Thymus (tissue), 11 donors: ENCODE data around the gene DPP10. TPM values are rescaled to one million over a fixed set of nuclear protein-coding genes. Genes with fewer than 3 reads are reported as not detected.

Source experiments
- DNase-seq, 9 donors: peaks; one replicate each; pipeline ENCODE4 v3.0.0-alpha.2; 2013; ENCODE audit warnings: low spot score in 9 of 9, low read depth in 6 of 9, missing footprints in 1 of 9
- H3K27ac ChIP-seq, 2 donors: one replicate each; pipeline ENCODE4 v1.5.1; 2013; ENCODE audit warnings: control low read depth in 1 of 2, low read depth in 1 of 2, low read length in 1 of 2, mild to moderate bottlenecking in 1 of 2, moderate library complexity in 1 of 2
- H3K27me3 ChIP-seq, 2 donors: one replicate each; pipeline ENCODE4 v1.5.1; 2013; ENCODE audit warnings: low read length in 1 of 2; ENCODE audit not compliant: control insufficient read depth in 2 of 2, insufficient read depth in 1 of 2
- H3K36me3 ChIP-seq, 2 donors: one replicate each; pipeline ENCODE4 v1.5.1; 2013; ENCODE audit warnings: low read length in 1 of 2, mild to moderate bottlenecking in 1 of 2, moderate library complexity in 1 of 2; ENCODE audit not compliant: control insufficient read depth in 2 of 2, insufficient read depth in 2 of 2
- H3K4me1 ChIP-seq, 2 donors: one replicate each; pipeline ENCODE4 v1.5.1; 2013; ENCODE audit warnings: low read length in 2 of 2; ENCODE audit not compliant: control insufficient read depth in 2 of 2, insufficient read depth in 2 of 2
- H3K4me3 ChIP-seq, 2 donors: one replicate each; pipeline ENCODE4 v1.5.1; 2013; ENCODE audit warnings: low read length in 2 of 2, control low read depth in 1 of 2, mild to moderate bottlenecking in 1 of 2
- H3K9me3 ChIP-seq, 2 donors: one replicate each; pipeline ENCODE4 v1.5.1; 2013; ENCODE audit warnings: low read length in 1 of 2, mild to moderate bottlenecking in 1 of 2; ENCODE audit not compliant: control insufficient read depth in 2 of 2, insufficient read depth in 1 of 2
- WGBS: extraction: QIAGEN DNeasy Blood & Tissue Kit; methylation state at CpG from one replicate; pipeline ENCODE4 v1.1.7; 2013; 5-methylcytosine and 5-hydroxymethylcytosine counted together
- polyA plus RNA-seq: library from polyadenylated mRNA; stranded (reverse); fragments of 200-250 nt; gene quantifications from one replicate; pipeline ENCODE4 v1.2.3, GENCODE V29; 2013
- total RNA-seq: library from RNA; stranded (reverse); fragments of 120-200 nt; gene quantifications from one replicate; pipeline ENCODE4 v1.2.4, GENCODE V29; 2013
- donor health status: healthy.

The DPP10 gene
- total and polyA plus RNA-seq, 2 donors, result 0.02 to 0.14 TPM

- H3K4me1 ChIP-seq, result no peaks in the 10 kb centered on the region
- DNase-seq, result no peak
- H3K4me3 ChIP-seq, result no peak overlapping the region
- no peaks in the 10 kb centered on the region for H3K9me3 ChIP-seq
- H3K36me3 ChIP-seq, result no peaks in the 10 kb centered on the region
- WGBS, result 93% methylated on average over 2 of the region's 2 CpGs
- no peaks in the 10 kb centered on the region for H3K27me3 ChIP-seq
- H3K27ac ChIP-seq, result no peak overlapping the region
Measured at GRCh38 chr2:115584507-115584906, 1142.1 kb downstream of the DPP10 start.

GRCh38 chr2:115596659-115597375 lies 1154.4 kb downstream of the DPP10 start:
- H3K36me3 ChIP-seq, result no peaks in the 10 kb centered on the region
- no peaks in the 10 kb centered on the region for H3K27me3 ChIP-seq
- no peak for DNase-seq
- no peak overlapping the region for H3K27ac ChIP-seq
- H3K9me3 ChIP-seq, result peaks cover 0 to 3% of the 10 kb centered on the region in 2 donors
- no peak overlapping the region for H3K4me3 ChIP-seq
- WGBS, result 44% methylated on average over 3 of the region's 3 CpGs
- H3K4me1 ChIP-seq, result no peaks in the 10 kb centered on the region

- Histone ChIP-seq H3K36me3 (no peaks in the 10 kb centered on the region), H3K4me1 (no peaks in the 10 kb centered on the region), H3K4me3 (no peak overlapping the region), H3K9me3 (peaks cover 0 to 2% of the 10 kb centered on the region in 2 donors), H3K27ac (no peak overlapping the region), H3K27me3 (no peaks in the 10 kb centered on the region)
- no peak for DNase-seq
- 88% methylated on average over 7 of the region's 7 CpGs for WGBS
Measured at GRCh38 chr2:115603285-115603684, 1160.8 kb downstream of the DPP10 start.

GRCh38 chr2:115606350-115606749 lies 1163.9 kb downstream of the DPP10 start:
- H3K9me3 ChIP-seq, result peaks cover 0 to 2% of the 10 kb centered on the region in 2 donors
- no peak for DNase-seq
- no peaks in the 10 kb centered on the region for H3K4me1 ChIP-seq
- no peak overlapping the region for H3K27ac ChIP-seq
- H3K36me3 ChIP-seq, result no peaks in the 10 kb centered on the region
- no peaks in the 10 kb centered on the region for H3K27me3 ChIP-seq
- 52% methylated on average over 1 of the region's 1 CpG for WGBS
- no peak overlapping the region for H3K4me3 ChIP-seq

DNA sequence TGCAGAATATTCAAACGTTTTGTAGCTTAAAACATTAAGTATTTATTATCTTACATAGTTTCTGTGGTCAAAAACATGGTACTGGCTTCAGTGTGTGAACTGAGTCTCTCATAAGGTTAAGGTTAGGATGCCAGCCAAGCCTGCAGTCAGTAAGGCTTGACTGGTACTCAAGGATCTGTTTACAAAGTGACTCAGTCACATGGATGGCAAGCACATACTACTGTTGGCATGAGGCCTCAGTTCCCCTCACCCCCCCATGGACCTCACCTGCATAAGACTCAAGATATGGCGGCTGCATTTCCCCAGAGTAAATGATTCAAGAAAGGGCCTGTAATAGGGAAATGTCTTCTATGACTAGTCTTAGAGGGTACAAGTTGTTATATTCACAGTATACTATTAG lies 1167.5 kb downstream of the DPP10 start:
- no peak for DNase-seq
- 73% methylated on average over 2 of the region's 2 CpGs for WGBS
- H3K4me3 ChIP-seq, result no peak overlapping the region
- no peaks in the 10 kb centered on the region for H3K9me3 ChIP-seq
- no peak overlapping the region for H3K27ac ChIP-seq
- H3K4me1 ChIP-seq, result no peaks in the 10 kb centered on the region
- no peaks in the 10 kb centered on the region for H3K36me3 ChIP-seq
- no peaks in the 10 kb centered on the region for H3K27me3 ChIP-seq

DNA sequence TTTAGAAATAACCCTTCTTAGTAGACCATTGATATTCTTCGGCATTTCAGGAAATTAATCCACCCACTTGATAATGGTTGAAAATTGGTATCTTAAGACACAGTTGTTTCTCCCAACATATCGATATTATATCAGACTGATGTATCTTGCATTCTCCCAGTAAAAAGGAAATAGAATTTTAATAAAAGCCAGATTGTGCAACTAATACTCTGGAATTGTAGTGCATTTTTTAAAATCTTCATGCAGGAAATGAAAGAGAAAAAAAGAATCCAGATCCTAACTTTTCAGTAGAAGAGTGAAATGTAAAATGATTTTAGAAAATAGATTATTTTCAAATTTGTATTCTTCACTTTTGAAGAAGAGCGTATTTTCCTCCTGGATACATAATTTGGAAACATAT lies 1168.4 kb downstream of the DPP10 start:
- WGBS, result 95% methylated on average over 3 of the region's 3 CpGs
- Histone ChIP-seq H3K4me1 (no peaks in the 10 kb centered on the region), H3K36me3 (no peaks in the 10 kb centered on the region), H3K4me3 (no peak overlapping the region), H3K27me3 (no peaks in the 10 kb centered on the region), H3K9me3 (no peaks in the 10 kb centered on the region), H3K27ac (no peak overlapping the region)
- DNase-seq, result no peak

DNA sequence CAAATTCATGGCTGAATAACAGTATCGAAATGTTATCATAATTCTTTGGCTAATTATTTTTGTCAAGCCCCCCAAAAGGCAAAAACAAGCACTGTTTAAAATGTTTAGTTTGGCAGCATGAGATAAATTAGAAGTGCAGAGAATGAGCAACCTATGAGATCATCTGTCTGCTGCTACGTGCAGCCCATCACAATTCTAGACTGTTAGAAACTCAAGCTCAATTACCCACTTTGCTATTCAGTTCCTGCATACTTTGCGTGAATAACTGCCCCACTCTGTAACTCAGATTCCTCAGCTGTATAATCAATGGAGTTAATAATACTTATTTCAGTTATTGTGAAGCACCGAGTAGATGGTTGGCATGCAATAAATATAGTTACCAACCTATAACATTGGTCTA lies 1181.9 kb downstream of the DPP10 start:
- Histone ChIP-seq H3K4me3 (no peak overlapping the region), H3K9me3 (no peaks in the 10 kb centered on the region), H3K4me1 (no peaks in the 10 kb centered on the region), H3K36me3 (no peaks in the 10 kb centered on the region), H3K27ac (no peak overlapping the region), H3K27me3 (no peaks in the 10 kb centered on the region)
- no peak for DNase-seq
- WGBS, result 93% methylated on average over 4 of the region's 4 CpGs

GRCh38 chr2:115634578-115634977 lies 1192.1 kb downstream of the DPP10 start:
- 96% methylated on average over 3 of the region's 3 CpGs for WGBS
- no peak overlapping the region for H3K4me3 ChIP-seq
- H3K9me3 ChIP-seq, result peaks cover 3 to 12% of the 10 kb centered on the region in 2 donors
- H3K27me3 ChIP-seq, result no peaks in the 10 kb centered on the region
- no peak for DNase-seq
- H3K4me1 ChIP-seq, result no peaks in the 10 kb centered on the region
- no peak overlapping the region for H3K27ac ChIP-seq
- H3K36me3 ChIP-seq, result no peaks in the 10 kb centered on the region

DNA sequence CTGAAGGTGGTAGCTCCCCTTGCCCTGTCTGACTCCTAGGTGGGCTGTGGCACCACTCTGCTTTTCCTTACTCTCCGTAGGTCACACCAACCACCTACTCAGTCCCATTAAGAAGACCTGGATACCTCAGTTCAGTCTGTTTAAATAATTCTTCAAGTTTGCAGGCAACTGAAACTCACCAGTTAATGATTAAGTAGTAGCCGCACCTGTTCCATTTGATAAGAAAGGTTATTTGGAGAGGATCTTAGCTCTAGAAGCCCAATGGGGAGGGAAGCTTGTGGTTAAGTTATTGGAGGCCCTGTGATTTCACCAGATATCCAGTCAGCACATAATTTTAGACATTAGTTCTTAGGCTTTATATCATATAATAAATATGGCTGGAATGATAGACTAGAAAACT lies 1193.0 kb downstream of the DPP10 start:
- Histone ChIP-seq H3K27me3 (no peaks in the 10 kb centered on the region), H3K27ac (no peak overlapping the region), H3K9me3 (peaks cover 3 to 12% of the 10 kb centered on the region in 2 donors), H3K36me3 (no peaks in the 10 kb centered on the region), H3K4me1 (no peaks in the 10 kb centered on the region), H3K4me3 (no peak overlapping the region)
- WGBS, result 93% methylated on average over 2 of the region's 2 CpGs
- DNase-seq, result no peak
